Measurements from ENCODE around the gene MX1.

MX1 gene

DNA sequence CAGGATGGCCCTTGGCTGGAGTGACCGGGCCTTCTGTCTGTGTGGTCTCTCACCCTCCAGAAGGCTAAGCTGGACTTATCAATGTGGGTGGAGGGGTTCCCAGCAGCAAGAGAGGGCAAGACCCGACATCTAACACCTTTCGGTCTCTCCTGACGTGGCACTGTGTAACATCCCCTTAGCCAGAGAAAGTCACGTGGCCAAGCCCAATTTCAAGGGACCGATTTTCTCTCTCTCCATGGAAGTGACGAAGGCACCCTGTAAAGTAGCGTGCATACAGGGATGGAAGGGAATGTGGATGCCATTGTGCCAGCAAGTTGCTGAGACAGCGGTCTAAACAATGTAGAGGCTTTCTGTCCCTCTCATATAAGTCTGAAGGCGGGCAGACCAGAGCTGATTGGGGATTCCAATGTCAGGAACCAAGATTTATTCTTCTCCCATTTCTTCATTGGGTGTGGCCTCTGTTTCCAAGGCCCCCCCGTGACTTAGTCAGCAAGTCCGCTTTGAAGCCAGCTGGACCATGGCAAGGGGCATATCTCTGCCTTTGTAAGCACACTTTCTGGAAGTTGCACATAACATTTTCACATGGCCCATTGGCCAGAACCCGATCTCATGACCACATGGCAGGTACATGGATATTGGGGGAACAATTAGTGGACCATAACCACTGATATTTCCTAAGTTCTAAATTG is 12.5 kb downstream of the MX1 start:
- Histone ChIP-seq H3K27me3 (replicated peaks in 2 of 5; ENCODE audit: control insufficient read depth in 4 of 5, insufficient read depth in 5 of 5, low read length in 4 of 5) (no peaks in the 10 kb centered on the region), H3K36me3 (ENCODE audit: control insufficient read depth in 4 of 4, insufficient read depth in 4 of 4, low read length in 3 of 4) (peaks cover 0 to 75% (median 17%) of the 10 kb centered on the region in 4 experiments), H3K4me3 (ENCODE audit: control insufficient read depth in 1 of 7, extremely low read depth in 1 of 7, insufficient read depth in 4 of 7, low read depth in 2 of 7, low read length in 6 of 7) (no peak overlapping the region), H3K27ac (ENCODE audit: insufficient read depth in 1 of 2, low read depth in 1 of 2, low read length in 2 of 2, poor library complexity in 1 of 2, severe bottlenecking in 2 of 2) (no peak overlapping the region), H3K9me3 (ENCODE audit: control extremely low read depth in 1 of 5, control insufficient read depth in 4 of 5, insufficient read depth in 2 of 5, low read depth in 1 of 5, low read length in 4 of 5) (peaks cover 0 to 11% (median under 1%) of the 10 kb centered on the region in 5 experiments), H3K4me1 (ENCODE audit: control extremely low read depth in 1 of 4, control insufficient read depth in 4 of 4, insufficient read depth in 4 of 4, low read length in 3 of 4) (no peaks in the 10 kb centered on the region)
- DNase-seq = no peak
- ChIA-PET CTCF (no interaction called here), POLR2A (no interaction called here)
- WGBS (ENCODE audit: insufficient coverage) = 98% methylated on average over 8 of the region's 13 CpGs

DNA sequence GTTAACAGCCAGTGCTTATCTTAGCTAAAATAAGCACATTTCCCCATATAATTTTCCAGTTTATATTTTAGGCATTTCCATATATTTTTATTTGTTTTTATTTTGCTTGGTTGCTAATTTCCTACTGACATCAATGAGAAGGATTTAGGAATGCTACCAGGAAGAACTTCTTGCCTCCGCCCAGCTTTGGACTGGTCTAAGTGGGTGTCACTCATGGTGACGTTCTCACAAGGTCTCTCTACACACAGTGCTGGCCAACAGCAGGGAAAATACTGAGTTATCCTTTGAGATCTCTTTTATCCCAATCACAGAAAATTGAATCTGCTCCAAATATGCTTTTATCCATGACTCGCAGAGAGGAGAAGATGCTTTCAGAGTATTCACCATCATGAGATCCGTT is 13.2 kb downstream of the MX1 start:
- peaks cover 0 to 74% (median 17%) of the 10 kb centered on the region in 4 experiments for H3K36me3 ChIP-seq (ENCODE audit: control insufficient read depth in 4 of 4, insufficient read depth in 4 of 4, low read length in 3 of 4)
- no peak overlapping the region for H3K27ac ChIP-seq (ENCODE audit: insufficient read depth in 1 of 2, low read depth in 1 of 2, low read length in 2 of 2, poor library complexity in 1 of 2, severe bottlenecking in 2 of 2)
- no peaks in the 10 kb centered on the region for H3K4me1 ChIP-seq (ENCODE audit: control extremely low read depth in 1 of 4, control insufficient read depth in 4 of 4, insufficient read depth in 4 of 4, low read length in 3 of 4)
- no peak for DNase-seq
- peaks cover 0 to 10% (median 0%) of the 10 kb centered on the region in 5 experiments for H3K9me3 ChIP-seq (ENCODE audit: control extremely low read depth in 1 of 5, control insufficient read depth in 4 of 5, insufficient read depth in 2 of 5, low read depth in 1 of 5, low read length in 4 of 5)
- no peaks in the 10 kb centered on the region for H3K27me3 ChIP-seq (replicated peaks in 2 of 5; ENCODE audit: control insufficient read depth in 4 of 5, insufficient read depth in 5 of 5, low read length in 4 of 5)
- POLR2A ChIA-PET = no interaction called here
- WGBS (ENCODE audit: insufficient coverage) = 68% methylated on average over 4 of the region's 4 CpGs
- no peak overlapping the region for H3K4me3 ChIP-seq (ENCODE audit: control insufficient read depth in 1 of 7, extremely low read depth in 1 of 7, insufficient read depth in 4 of 7, low read depth in 2 of 7, low read length in 6 of 7)
- CTCF ChIA-PET = no interaction called here

- Histone ChIP-seq H3K4me1 (ENCODE audit: control extremely low read depth in 1 of 4, control insufficient read depth in 4 of 4, insufficient read depth in 4 of 4, low read length in 3 of 4) (no peaks in the 10 kb centered on the region), H3K36me3 (ENCODE audit: control insufficient read depth in 4 of 4, insufficient read depth in 4 of 4, low read length in 3 of 4) (peaks cover 0 to 59% (median 18%) of the 10 kb centered on the region in 4 experiments), H3K27ac (ENCODE audit: insufficient read depth in 1 of 2, low read depth in 1 of 2, low read length in 2 of 2, poor library complexity in 1 of 2, severe bottlenecking in 2 of 2) (no peak overlapping the region), H3K27me3 (replicated peaks in 2 of 5; ENCODE audit: control insufficient read depth in 4 of 5, insufficient read depth in 5 of 5, low read length in 4 of 5) (no peaks in the 10 kb centered on the region), H3K9me3 (ENCODE audit: control extremely low read depth in 1 of 5, control insufficient read depth in 4 of 5, insufficient read depth in 2 of 5, low read depth in 1 of 5, low read length in 4 of 5) (no peaks in the 10 kb centered on the region), H3K4me3 (ENCODE audit: control insufficient read depth in 1 of 7, extremely low read depth in 1 of 7, insufficient read depth in 4 of 7, low read depth in 2 of 7, low read length in 6 of 7) (no peak overlapping the region)
- no peak for DNase-seq
- CTCF ChIA-PET = no interaction called here
- 98% methylated on average over 11 of the region's 14 CpGs for WGBS (ENCODE audit: insufficient coverage)
- POLR2A ChIA-PET = no interaction called here
Measured at GRCh38 chr21:41441546-41441945, 15.5 kb downstream of the MX1 start.

DNA sequence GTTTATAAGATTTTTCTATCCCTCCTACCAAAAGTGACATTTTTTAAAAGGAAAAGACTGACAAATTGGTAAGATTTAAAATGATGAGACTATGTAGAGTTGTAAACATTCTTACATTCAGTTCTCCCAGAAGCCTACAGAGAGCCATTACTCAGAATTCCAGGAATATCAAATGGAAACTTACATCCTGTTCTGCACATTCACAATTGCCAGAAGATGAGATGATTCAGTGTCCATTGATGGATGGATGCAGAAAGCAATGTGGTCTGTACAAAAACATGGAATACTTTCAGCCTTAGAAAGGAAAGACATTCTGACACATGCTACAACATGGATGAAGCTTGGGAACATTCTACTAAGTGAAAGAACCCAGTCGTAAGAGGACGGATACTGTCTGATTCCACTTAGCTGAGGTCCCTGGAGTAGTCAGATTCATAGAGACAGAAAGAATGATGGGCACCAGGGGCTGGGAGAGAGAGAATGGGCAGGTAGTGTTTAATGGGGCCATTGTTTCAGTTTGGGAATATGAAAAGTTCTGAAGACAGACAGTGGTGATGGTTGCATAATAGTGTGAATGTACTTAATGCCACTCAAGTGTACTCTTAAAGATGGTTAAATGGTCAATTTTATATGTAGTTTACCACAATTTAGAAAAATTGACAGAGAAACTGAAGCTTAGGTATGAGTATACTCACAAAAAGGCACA is 16.6 kb downstream of the MX1 start:
- H3K4me3 ChIP-seq (ENCODE audit: control insufficient read depth in 1 of 7, extremely low read depth in 1 of 7, insufficient read depth in 4 of 7, low read depth in 2 of 7, low read length in 6 of 7) = no peak overlapping the region
- no peak for DNase-seq
- no peaks in the 10 kb centered on the region for H3K27me3 ChIP-seq (replicated peaks in 2 of 5; ENCODE audit: control insufficient read depth in 4 of 5, insufficient read depth in 5 of 5, low read length in 4 of 5)
- ChIA-PET POLR2A (no interaction called here), CTCF (interaction anchor here (1.1 kb wide), 1 partner anchor 159 kb away, joined by 3 read pairs; no protein-coding TSS in a partner anchor)
- peaks cover 0 to 57% (median 16%) of the 10 kb centered on the region in 4 experiments for H3K36me3 ChIP-seq (ENCODE audit: control insufficient read depth in 4 of 4, insufficient read depth in 4 of 4, low read length in 3 of 4)
- WGBS (ENCODE audit: insufficient coverage) = 100% methylated on average over 2 of the region's 2 CpGs
- no peaks in the 10 kb centered on the region for H3K4me1 ChIP-seq (ENCODE audit: control extremely low read depth in 1 of 4, control insufficient read depth in 4 of 4, insufficient read depth in 4 of 4, low read length in 3 of 4)
- no peaks in the 10 kb centered on the region for H3K9me3 ChIP-seq (ENCODE audit: control extremely low read depth in 1 of 5, control insufficient read depth in 4 of 5, insufficient read depth in 2 of 5, low read depth in 1 of 5, low read length in 4 of 5)
- H3K27ac ChIP-seq (ENCODE audit: insufficient read depth in 1 of 2, low read depth in 1 of 2, low read length in 2 of 2, poor library complexity in 1 of 2, severe bottlenecking in 2 of 2) = no peak overlapping the region

DNA sequence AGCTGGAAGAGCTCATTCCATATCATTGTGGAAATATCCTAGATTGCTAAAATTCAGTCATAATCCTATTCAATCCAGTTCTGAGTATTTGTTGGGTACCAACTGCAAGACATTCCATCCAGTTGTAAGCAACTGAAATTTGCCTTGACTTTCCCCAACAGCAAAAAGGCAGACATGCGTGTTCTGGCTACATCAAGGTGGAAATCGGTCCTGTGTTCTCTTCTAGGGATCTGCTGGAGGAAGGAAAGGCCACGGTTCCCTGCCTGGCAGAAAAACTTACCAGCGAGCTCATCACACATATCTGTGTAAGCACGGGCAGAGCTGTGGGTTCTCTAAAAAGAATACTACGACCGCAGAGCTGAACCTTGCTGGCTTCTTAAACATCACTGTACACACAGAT is 17.5 kb downstream of the MX1 start:
- POLR2A ChIA-PET = no interaction called here
- Histone ChIP-seq H3K9me3 (ENCODE audit: control extremely low read depth in 1 of 5, control insufficient read depth in 4 of 5, insufficient read depth in 2 of 5, low read depth in 1 of 5, low read length in 4 of 5) (no peaks in the 10 kb centered on the region), H3K27ac (ENCODE audit: insufficient read depth in 1 of 2, low read depth in 1 of 2, low read length in 2 of 2, poor library complexity in 1 of 2, severe bottlenecking in 2 of 2) (no peak overlapping the region), H3K27me3 (replicated peaks in 2 of 5; ENCODE audit: control insufficient read depth in 4 of 5, insufficient read depth in 5 of 5, low read length in 4 of 5) (no peaks in the 10 kb centered on the region), H3K36me3 (ENCODE audit: control insufficient read depth in 4 of 4, insufficient read depth in 4 of 4, low read length in 3 of 4) (peaks cover 0 to 49% (median 16%) of the 10 kb centered on the region in 4 experiments), H3K4me1 (ENCODE audit: control extremely low read depth in 1 of 4, control insufficient read depth in 4 of 4, insufficient read depth in 4 of 4, low read length in 3 of 4) (no peaks in the 10 kb centered on the region), H3K4me3 (ENCODE audit: control insufficient read depth in 1 of 7, extremely low read depth in 1 of 7, insufficient read depth in 4 of 7, low read depth in 2 of 7, low read length in 6 of 7) (no peak overlapping the region)
- CTCF ChIA-PET = interaction anchor here (0.9 to 1.1 kb wide), 2 partner anchors 9 to 160 kb away, joined by 3 read pairs; no protein-coding TSS in a partner anchor
- 97% methylated on average over 7 of the region's 7 CpGs for WGBS (ENCODE audit: insufficient coverage)
- no peak for DNase-seq

- WGBS (ENCODE audit: insufficient coverage) = 89% methylated on average over 13 of the region's 13 CpGs
- Histone ChIP-seq H3K4me3 (ENCODE audit: control insufficient read depth in 1 of 7, extremely low read depth in 1 of 7, insufficient read depth in 4 of 7, low read depth in 2 of 7, low read length in 6 of 7) (no peak overlapping the region), H3K36me3 (ENCODE audit: control insufficient read depth in 4 of 4, insufficient read depth in 4 of 4, low read length in 3 of 4) (peaks cover 0 to 46% (median 15%) of the 10 kb centered on the region in 4 experiments), H3K9me3 (ENCODE audit: control extremely low read depth in 1 of 5, control insufficient read depth in 4 of 5, insufficient read depth in 2 of 5, low read depth in 1 of 5, low read length in 4 of 5) (no peaks in the 10 kb centered on the region), H3K27ac (ENCODE audit: insufficient read depth in 1 of 2, low read depth in 1 of 2, low read length in 2 of 2, poor library complexity in 1 of 2, severe bottlenecking in 2 of 2) (no peak overlapping the region), H3K4me1 (ENCODE audit: control extremely low read depth in 1 of 4, control insufficient read depth in 4 of 4, insufficient read depth in 4 of 4, low read length in 3 of 4) (no peaks in the 10 kb centered on the region), H3K27me3 (replicated peaks in 2 of 5; ENCODE audit: control insufficient read depth in 4 of 5, insufficient read depth in 5 of 5, low read length in 4 of 5) (no peaks in the 10 kb centered on the region)
- ChIA-PET CTCF (no interaction called here), POLR2A (no interaction called here)
- DNase-seq = no peak
Measured at GRCh38 chr21:41444703-41445464, 18.8 kb downstream of the MX1 start.

GRCh38 chr21:41445465-41445862 is 19.4 kb downstream of the MX1 start:
- DNase-seq = no peak
- no peaks in the 10 kb centered on the region for H3K9me3 ChIP-seq (ENCODE audit: control extremely low read depth in 1 of 5, control insufficient read depth in 4 of 5, insufficient read depth in 2 of 5, low read depth in 1 of 5, low read length in 4 of 5)
- WGBS (ENCODE audit: insufficient coverage) = 100% methylated on average over 5 of the region's 7 CpGs
- H3K4me1 ChIP-seq (ENCODE audit: control extremely low read depth in 1 of 4, control insufficient read depth in 4 of 4, insufficient read depth in 4 of 4, low read length in 3 of 4) = no peaks in the 10 kb centered on the region
- no peaks in the 10 kb centered on the region for H3K27me3 ChIP-seq (replicated peaks in 2 of 5; ENCODE audit: control insufficient read depth in 4 of 5, insufficient read depth in 5 of 5, low read length in 4 of 5)
- no peak overlapping the region for H3K27ac ChIP-seq (ENCODE audit: insufficient read depth in 1 of 2, low read depth in 1 of 2, low read length in 2 of 2, poor library complexity in 1 of 2, severe bottlenecking in 2 of 2)
- peaks cover 0 to 46% (median 15%) of the 10 kb centered on the region in 4 experiments for H3K36me3 ChIP-seq (ENCODE audit: control insufficient read depth in 4 of 4, insufficient read depth in 4 of 4, low read length in 3 of 4)
- no peak overlapping the region for H3K4me3 ChIP-seq (ENCODE audit: control insufficient read depth in 1 of 7, extremely low read depth in 1 of 7, insufficient read depth in 4 of 7, low read depth in 2 of 7, low read length in 6 of 7)
- CTCF ChIA-PET = interaction anchor here (1.7 kb wide), 1 partner anchor 14 kb away, joined by 4 read pairs; no protein-coding TSS in a partner anchor
- POLR2A ChIA-PET = no interaction called here
